GM10266 (cell line): ENCODE data around the gene ARHGEF28.

ENCODE experiments used
- DNase-seq: peaks from one replicate; pipeline ENCODE4 v3.0.0; 2012; ENCODE audit errors: extremely low spot score
- CTCF ChIP-seq: IDR thresholded peaks from 2 replicates; pipeline ENCODE4 v1.5.1; 2012; ENCODE audit warnings: mild to moderate bottlenecking, low read depth; ENCODE audit not compliant: control insufficient read depth, insufficient read depth; ENCODE audit errors: missing control alignments

ARHGEF28 gene

DNA sequence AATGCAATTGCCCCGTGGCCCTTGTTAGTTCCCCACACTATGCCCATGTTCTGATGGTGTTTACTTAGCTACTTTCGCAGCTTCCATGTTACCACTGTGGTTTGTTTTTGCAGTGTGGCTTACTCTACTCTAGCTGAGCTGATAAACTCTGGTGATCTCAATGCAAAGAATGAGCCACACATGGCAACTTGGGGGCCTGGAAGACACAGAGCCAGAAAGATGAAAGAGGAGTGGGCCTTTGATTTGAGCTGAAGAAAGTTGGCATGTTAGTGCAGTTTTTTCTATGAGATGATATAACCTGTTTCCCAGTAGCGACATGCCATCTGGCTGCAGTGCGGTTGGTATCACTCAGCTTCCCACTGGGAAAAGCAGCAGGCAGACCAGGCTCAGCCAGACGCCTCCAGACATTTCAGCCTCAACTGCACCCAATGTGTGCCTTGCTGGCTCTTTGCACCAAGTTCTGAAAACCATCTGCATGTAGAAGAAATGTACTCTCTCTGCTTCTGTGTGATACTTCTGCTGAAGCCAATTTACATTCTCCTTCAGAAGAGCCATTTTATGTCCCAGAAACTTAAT lies 329.4 kb downstream of the ARHGEF28 start:
- no peak for TF ChIP-seq CTCF
- DNase-seq, result no peak

DNA sequence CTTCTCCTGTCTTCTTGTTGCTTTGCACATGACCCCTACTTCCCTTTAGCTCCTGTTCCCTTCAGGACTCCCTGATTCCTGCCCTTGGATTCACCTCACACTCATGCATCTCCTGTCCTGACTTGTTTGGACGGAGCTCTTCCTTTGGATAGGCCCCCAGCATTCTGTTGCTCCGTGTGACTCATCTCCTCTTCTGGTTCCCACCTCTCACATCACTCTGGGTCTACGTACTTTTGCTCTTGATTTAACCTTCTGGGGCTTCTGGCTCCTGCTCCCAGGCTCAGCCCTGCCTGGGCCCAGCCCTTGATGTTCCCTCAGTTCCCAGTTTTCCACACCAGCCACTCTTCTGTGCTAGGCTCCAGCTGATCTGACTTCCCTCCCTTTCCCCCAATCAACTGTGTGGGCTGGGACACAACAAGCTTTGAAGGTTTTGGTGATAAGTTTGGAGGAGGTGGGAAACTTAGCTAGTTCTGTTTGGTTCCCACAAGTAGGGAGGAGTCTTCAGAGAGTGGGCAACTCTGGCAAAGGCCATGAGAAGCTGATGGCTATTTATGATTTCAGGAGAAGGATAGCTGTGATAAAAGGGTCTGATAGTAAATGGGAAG lies 331.5 kb downstream of the ARHGEF28 start:
- no peak for TF ChIP-seq CTCF
- DNase-seq, result no peak

DNA sequence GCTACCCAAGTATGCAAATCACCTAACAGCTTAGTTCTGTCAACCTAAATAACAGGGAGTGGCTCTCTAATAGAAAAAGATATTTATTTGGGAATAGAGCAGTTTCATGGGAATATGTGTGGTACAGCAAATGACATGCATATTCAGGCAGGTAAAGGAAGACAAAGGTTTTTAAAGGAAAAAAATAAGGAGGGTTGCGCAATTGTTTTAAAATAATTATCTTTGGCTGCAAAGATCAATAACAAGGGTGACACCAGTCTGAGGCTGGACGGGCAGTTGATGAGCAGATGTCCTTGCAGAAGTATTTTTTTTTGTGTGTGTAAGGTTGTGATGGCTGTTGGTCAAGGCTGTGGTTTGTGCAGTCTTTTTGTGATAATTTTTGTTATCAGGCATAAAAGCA lies 332.0 kb downstream of the ARHGEF28 start:
- no peak for DNase-seq
- no peak for TF ChIP-seq CTCF

GRCh38 chr5:73960023-73960422 lies 334.0 kb downstream of the ARHGEF28 start:
- no peak for DNase-seq
- TF ChIP-seq CTCF, result no peak

DNA sequence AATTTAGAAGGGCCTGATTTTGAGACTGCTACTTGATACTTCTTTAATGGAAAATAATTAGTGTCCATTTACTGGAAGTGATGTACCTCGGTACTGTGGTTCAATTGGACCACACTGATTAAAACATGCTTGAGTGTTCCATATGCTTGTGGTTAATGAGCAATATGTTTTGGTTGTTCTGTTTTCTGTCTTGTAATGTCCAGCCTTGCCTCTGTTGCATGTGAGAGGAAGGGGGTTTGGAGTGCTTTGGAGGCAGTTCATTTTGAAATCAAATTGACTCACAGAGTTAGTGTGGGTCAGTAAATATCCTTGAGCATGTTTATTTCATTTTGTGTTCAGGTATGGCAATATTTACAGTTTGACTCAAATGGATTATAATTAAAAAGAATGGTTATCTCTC lies 334.4 kb downstream of the ARHGEF28 start:
- no peak for DNase-seq

GRCh38 chr5:73962801-73963425 lies 336.9 kb downstream of the ARHGEF28 start:
- DNase-seq, result no peak
- no peak for TF ChIP-seq CTCF

More for the DNA sequence above, 334.4 kb downstream of the ARHGEF28 start:
- no peak for TF ChIP-seq CTCF

GRCh38 chr5:73964352-73964865 lies 338.4 kb downstream of the ARHGEF28 start:
- DNase-seq, result no peak
- no peak for TF ChIP-seq CTCF
